ENCODE measurements around the gene BCL2L15.

DNA sequence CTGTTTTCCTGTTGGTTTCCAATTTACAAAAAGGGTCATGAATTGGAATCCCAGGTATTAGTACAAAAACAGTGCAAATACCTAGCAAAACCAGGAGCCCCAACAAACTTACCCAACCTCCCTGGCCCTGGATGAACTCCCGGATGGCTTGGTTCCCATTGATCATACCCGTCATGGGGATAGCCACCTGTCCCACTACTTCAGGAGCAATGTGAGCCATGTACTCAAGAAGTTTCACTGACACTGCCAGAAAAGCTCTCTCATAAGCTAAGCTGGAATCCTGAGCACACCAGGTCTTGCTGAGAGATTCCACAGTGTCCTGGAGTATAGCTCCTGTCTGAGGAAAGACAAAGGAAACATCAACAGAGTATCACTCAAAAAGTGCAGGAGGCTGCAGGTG lies 5.7 kb downstream of the BCL2L15 start:
- TF ChIP-seq, protein P1, sequence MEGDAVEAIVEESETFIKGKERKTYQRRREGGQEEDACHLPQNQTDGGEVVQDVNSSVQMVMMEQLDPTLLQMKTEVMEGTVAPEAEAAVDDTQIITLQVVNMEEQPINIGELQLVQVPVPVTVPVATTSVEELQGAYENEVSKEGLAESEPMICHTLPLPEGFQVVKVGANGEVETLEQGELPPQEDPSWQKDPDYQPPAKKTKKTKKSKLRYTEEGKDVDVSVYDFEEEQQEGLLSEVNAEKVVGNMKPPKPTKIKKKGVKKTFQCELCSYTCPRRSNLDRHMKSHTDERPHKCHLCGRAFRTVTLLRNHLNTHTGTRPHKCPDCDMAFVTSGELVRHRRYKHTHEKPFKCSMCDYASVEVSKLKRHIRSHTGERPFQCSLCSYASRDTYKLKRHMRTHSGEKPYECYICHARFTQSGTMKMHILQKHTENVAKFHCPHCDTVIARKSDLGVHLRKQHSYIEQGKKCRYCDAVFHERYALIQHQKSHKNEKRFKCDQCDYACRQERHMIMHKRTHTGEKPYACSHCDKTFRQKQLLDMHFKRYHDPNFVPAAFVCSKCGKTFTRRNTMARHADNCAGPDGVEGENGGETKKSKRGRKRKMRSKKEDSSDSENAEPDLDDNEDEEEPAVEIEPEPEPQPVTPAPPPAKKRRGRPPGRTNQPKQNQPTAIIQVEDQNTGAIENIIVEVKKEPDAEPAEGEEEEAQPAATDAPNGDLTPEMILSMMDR (IDR thresholded peaks at IDR 0.05): no peak
- TF ChIP-seq POLR2A (IDR thresholded peaks at IDR 0.05): no peak

All from prostate gland (tissue), 2 donors.